K562 (cell line): Measurements from ENCODE around the gene EPHX1. TPM values are rescaled to one million over a fixed set of nuclear protein-coding genes. Genes with fewer than 3 reads are reported as not detected.

Experiments
- ATAC-seq: fragments of 200-7000 bp; cut with Tn5 transposase; 3 replicates; pipeline ENCODE4 v1.9.1; 2020; ENCODE audit warnings: moderate library complexity
- BruUV-seq: library from RNA; stranded (reverse); fragments of 400-500 nt; replicated peaks from 2 replicates; lab custom pipeline; 2021; lab: Mats Ljungman, UMichigan
- CTCF ChIA-PET: fragments of 300-600 bp; formaldehyde crosslinking; extraction: SDS; loops from one replicate; lab custom pipeline; 2021; ENCODE audit warnings: low intra/inter-chr PET ratio; lab: Yijun Ruan, JAX
- POLR2A ChIA-PET: fragments of 300-600, 350-650 bp; sonication (Branson Sonifier 250); formaldehyde crosslinking; extraction: SDS; loops from one replicate; lab custom pipeline; 2021; ENCODE audit warnings: antibody characterized with exemption, inconsistent platforms; lab: Yijun Ruan, JAX
- DNase-seq, 4 experiments: peaks; one replicate each; pipeline versions ENCODE4 v3.0.0 to v3.0.0-alpha.2; 2011 to 2018; ENCODE audit warnings: low spot score in 3 of 4, mixed read lengths in 3 of 4; ENCODE audit errors: extremely low read depth in 1 of 4
- FAIRE-seq: peaks from 2 replicates; lab custom pipeline; 2011; peaks lifted over from hg19 to GRCh38; lab: Jason Lieb, UNC
- H2AFZ ChIP-seq: 2 replicates; pipeline ENCODE4 v1.6.0; 2011; ENCODE audit warnings: low read depth, low read length, control low read depth, inconsistent platforms
- H3K27ac ChIP-seq: fragments of 200-600 bp; 3 replicates; pipeline ENCODE4 v1.8.0; 2011; ENCODE audit warnings: low read depth, mild to moderate bottlenecking, control low read depth, inconsistent platforms, low read length, moderate library complexity, mixed read lengths; ENCODE audit errors: extremely low read depth
- H3K27me3 ChIP-seq, 2 experiments: fragments of 300-600 bp in 1 of 2; 2 replicates in 1 of 2; 3 replicates in 1 of 2; pipeline versions ENCODE4 v1.6.0 to v1.8.0; 2011; ENCODE audit warnings: inconsistent platforms in 2 of 2, low read length in 2 of 2, mild to moderate bottlenecking in 1 of 2, mixed read lengths in 1 of 2, moderate library complexity in 1 of 2; ENCODE audit not compliant: control insufficient read depth in 2 of 2, insufficient read depth in 2 of 2
- H3K36me3 ChIP-seq: fragments of 300-600 bp; 3 replicates; pipeline ENCODE4 v1.8.0; 2011; ENCODE audit warnings: mild to moderate bottlenecking, low read length, inconsistent platforms; ENCODE audit not compliant: control insufficient read depth, insufficient read depth
- H3K4me1 ChIP-seq, 2 experiments: fragments of 200-600 bp in 1 of 2; replicated peaks in 1 of 2; 2 replicates in 1 of 2; 3 replicates in 1 of 2; pipeline versions ENCODE4 v1.5.1 to v1.8.0; 2011; ENCODE audit warnings: inconsistent platforms in 2 of 2, low read length in 2 of 2, mild to moderate bottlenecking in 1 of 2, mixed read lengths in 1 of 2, moderate library complexity in 1 of 2; ENCODE audit not compliant: control insufficient read depth in 2 of 2, insufficient read depth in 2 of 2
- H3K4me2 ChIP-seq: 2 replicates; pipeline ENCODE4 v1.6.1; 2011; ENCODE audit warnings: low read length, control low read depth, inconsistent platforms, mixed read lengths; ENCODE audit not compliant: insufficient read depth
- H3K4me3 ChIP-seq: fragments of 200-600 bp; sonication (generic), shearing (Covaris generic); 2 replicates; pipeline ENCODE4 v1.5.1; 2016; ENCODE audit warnings: control low read depth, inconsistent platforms
- H3K79me2 ChIP-seq: fragments of 200-600 bp; 3 replicates; pipeline ENCODE4 v1.8.0; 2011; ENCODE audit warnings: low read length, inconsistent platforms; ENCODE audit not compliant: control insufficient read depth, insufficient read depth
- H3K9ac ChIP-seq, 2 experiments: 2 replicates each; pipeline versions ENCODE4 v1.6.0 to v1.6.1; 2011; ENCODE audit warnings: low read depth in 2 of 2, low read length in 2 of 2, control low read depth in 1 of 2, inconsistent platforms in 1 of 2, mild to moderate bottlenecking in 1 of 2, mixed read lengths in 1 of 2; ENCODE audit not compliant: insufficient read depth in 1 of 2
- H3K9me1 ChIP-seq: one replicate; pipeline ENCODE4 v1.6.0; 2011; ENCODE audit warnings: inconsistent platforms, mild to moderate bottlenecking, low read length, moderate library complexity; ENCODE audit not compliant: control insufficient read depth, insufficient read depth
- H3K9me3 ChIP-seq: replicated peaks from 2 replicates; pipeline ENCODE4 v1.5.1; 2011; ENCODE audit warnings: low read depth, low read length, inconsistent platforms; ENCODE audit not compliant: control insufficient read depth, insufficient read depth
- H4K20me1 ChIP-seq: replicated peaks from 2 replicates; pipeline ENCODE4 v1.6.1; 2011; ENCODE audit warnings: low read length, inconsistent platforms, mixed read lengths; ENCODE audit not compliant: control insufficient read depth, insufficient read depth
- ASH1L ChIP-seq: fragments of 450-650 bp; IDR thresholded peaks from 2 replicates; pipeline ENCODE4 v1.6.1; 2018; ENCODE audit warnings: borderline replicate concordance, mild to moderate bottlenecking, low read depth; ENCODE audit not compliant: partially characterized antibody
- BMI1 ChIP-seq: fragments of 150-350 bp; IDR thresholded peaks from 2 replicates; pipeline ENCODE4 v1.6.1; 2014; ENCODE audit warnings: low read length
- ELF4 ChIP-seq: fragments of 450-650 bp; formaldehyde crosslinking; IDR thresholded peaks from 2 replicates; pipeline ENCODE4 v1.4.0; 2022; ENCODE audit warnings: missing genetic modification characterization
- ESRRA ChIP-seq: fragments of 450-650 bp; IDR thresholded peaks from 2 replicates; pipeline ENCODE4 v1.6.1; 2014; ENCODE audit warnings: low read depth, mild to moderate bottlenecking, moderate library complexity, borderline replicate concordance
- GABPB1 ChIP-seq: sonication (generic); formaldehyde crosslinking; IDR thresholded peaks from 2 replicates; pipeline ENCODE4 v1.8.0; 2022; ENCODE audit warnings: mild to moderate bottlenecking, missing genetic modification reagents
- MXI1 ChIP-seq: IDR thresholded peaks from 2 replicates; pipeline ENCODE4 v1.6.1; 2011; ENCODE audit warnings: low read depth, mild to moderate bottlenecking, improper control_type of control experiment, low read length
- NCOA4 ChIP-seq: fragments of 450-650 bp; IDR thresholded peaks from 2 replicates; pipeline ENCODE4 v1.6.1; 2018; ENCODE audit warnings: mild to moderate bottlenecking; ENCODE audit not compliant: partially characterized antibody
- NFIC ChIP-seq: fragments of 450-650 bp; IDR thresholded peaks from 2 replicates; pipeline ENCODE4 v1.6.1; 2017; ENCODE audit warnings: mild to moderate bottlenecking, inconsistent platforms
- NFYB ChIP-seq: IDR thresholded peaks from 2 replicates; pipeline ENCODE4 v1.6.1; 2011; ENCODE audit warnings: mild to moderate bottlenecking, moderate library complexity; ENCODE audit not compliant: insufficient read length; ENCODE audit errors: extremely low read depth
- POLR2G ChIP-seq: fragments of 200-400 bp; formaldehyde crosslinking; IDR thresholded peaks from 2 replicates; pipeline ENCODE4 v1.6.1; 2017; ENCODE audit warnings: low read depth, mild to moderate bottlenecking, antibody characterized with exemption, low read length, moderate library complexity
- RBM15 ChIP-seq: fragments of 200-400 bp; formaldehyde crosslinking; IDR thresholded peaks from 2 replicates; pipeline ENCODE4 v1.6.1; 2018; ENCODE audit warnings: mild to moderate bottlenecking, low read length, moderate library complexity; ENCODE audit not compliant: insufficient read depth
- SLC30A9 ChIP-seq: fragments of 250-450 bp; sonication (Bioruptor Pico); IDR thresholded peaks from 2 replicates; pipeline ENCODE4 v1.8.0; 2022; ENCODE audit warnings: mild to moderate bottlenecking, moderate library complexity
- SMAD3 ChIP-seq: fragments of 450-650 bp; formaldehyde crosslinking; conservative IDR thresholded peaks from 2 replicates; pipeline ENCODE4 v1.4.0; 2020; ENCODE audit warnings: mild to moderate bottlenecking
- ZC3H8 ChIP-seq: fragments of 450-650 bp; IDR thresholded peaks from 2 replicates; pipeline ENCODE4 v1.6.1; 2017
- ZNF239 ChIP-seq: fragments of 250-450 bp; sonication (Bioruptor Pico); IDR thresholded peaks from 2 replicates; pipeline ENCODE4 v1.4.0; 2020; ENCODE audit warnings: mild to moderate bottlenecking
- ZNF766 ChIP-seq: fragments of 200-800 bp; sonication (Bioruptor generic); conservative IDR thresholded peaks from 2 replicates; pipeline ENCODE4 v1.6.1; 2016; ENCODE audit warnings: missing genetic modification characterization, missing compliant biosample characterization
- WGBS: fragments of 100-300 bp; shearing (Covaris generic); methylation state at CpG from one replicate; pipeline ENCODE4 v1.1.6; 2016; ENCODE audit warnings: low coverage, mixed read lengths; ENCODE audit not compliant: insufficient coverage; ENCODE audit errors: missing lambda C conversion rate; 5-methylcytosine and 5-hydroxymethylcytosine counted together
- in situ Hi-C: fragments of 300-500 bp; cut with MboI; formaldehyde crosslinking; loops from 4 replicates; pipeline ENCODE4 v1.15.0; 2018; ENCODE audit warnings: inconsistent platforms, mixed read lengths
- intact Hi-C: fragments of 100-400 bp; cut with micrococcal nuclease; formaldehyde crosslinking; loops from 2 replicates; pipeline ENCODE4 v1.14.2; 2022
- polyA plus RNA-seq, 8 experiments: library from polyadenylated mRNA; depleted of rRNA in 4 of 8; stranded (reverse) in 5 of 8; unstranded in 3 of 8; fragments of >200 nt; fragmentation: Nextera tagmentation in 2 of 8; fragmentation: Illumina TruSeq in 1 of 8; extraction: Ambion mirVana in 2 of 8; extraction: Trizol in 1 of 8; gene quantifications; 2 replicates each; pipeline versions ENCODE4 v1.2.1 to v1.2.3, GENCODE V29; 2011 to 2014; ENCODE audit warnings: inconsistent platforms in 1 of 8, missing spikeins in 1 of 8
- total RNA-seq, 7 experiments: library from RNA; depleted of rRNA in 6 of 7; stranded (reverse); fragments of >200 nt in 6 of 7; fragmentation: Illumina TruSeq in 2 of 7; extraction: Trizol in 2 of 7; gene quantifications; 2 replicates each; pipeline versions ENCODE4 v1.2.1 to v1.2.3, GENCODE V29; 2011 to 2021; ENCODE audit warnings: low replicate concordance in 1 of 7
- TF ChIP-seq, protein P1 (sequence below): fragments of 250-450 bp; sonication (Bioruptor Pico); IDR thresholded peaks from 2 replicates; pipeline ENCODE4 v1.8.0; 2022; ENCODE audit warnings: inconsistent platforms

The EPHX1 gene
- total and polyA plus RNA-seq, 9 of the 15 experiments (the other 6 are each of a cell fraction or from before 2014, with no cell fraction given) = 0.21 to 27.0 (median 6.7) TPM

DNA sequence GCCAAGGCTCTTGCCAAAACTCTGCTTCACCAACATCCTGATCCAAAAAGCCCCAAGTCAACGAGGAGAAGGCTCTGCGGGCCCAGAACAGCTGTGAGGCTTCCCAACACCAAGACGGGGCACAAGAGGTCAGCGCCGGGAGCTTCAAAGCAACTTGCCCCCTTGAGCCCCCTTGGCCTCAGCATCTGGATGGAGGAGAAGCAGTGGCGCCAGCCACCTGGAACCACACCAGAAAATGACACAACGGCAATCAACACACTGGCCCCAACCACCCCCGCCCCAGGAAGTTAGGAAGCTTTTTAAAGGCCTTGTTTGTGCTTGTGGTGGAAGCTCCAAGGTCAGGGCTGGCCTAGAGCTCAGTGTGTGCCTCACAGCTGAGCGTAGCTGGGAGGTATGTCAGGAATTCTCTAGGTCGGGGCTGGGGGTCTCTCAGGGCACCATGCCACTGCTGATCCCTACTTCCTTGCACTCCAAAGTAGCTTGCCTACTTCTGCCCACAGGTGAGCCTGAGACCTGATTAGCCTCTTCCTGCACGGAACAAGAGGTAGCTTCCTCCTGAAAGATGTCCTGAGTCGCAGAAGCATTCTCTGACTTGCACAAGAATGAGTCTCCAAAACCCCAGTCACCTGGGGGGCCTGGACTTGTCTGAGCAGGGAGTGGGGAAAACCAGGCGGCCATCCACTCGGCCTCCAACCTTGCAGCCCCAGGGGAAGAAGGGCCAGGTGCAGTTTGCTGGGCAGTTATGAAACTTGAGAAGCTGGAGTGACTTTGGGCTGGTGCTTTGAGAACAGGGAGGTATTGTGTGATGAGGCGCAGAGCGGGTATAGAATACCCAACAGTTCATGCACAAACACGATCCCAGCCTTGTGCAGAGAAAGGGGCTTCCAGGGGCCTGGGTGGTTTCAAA, 42.0 kb upstream of the EPHX1 start:
- TF ChIP-seq ZNF766 (CRISPR knock-in tag) (no peak), ESRRA (no peak), NFIC (no peak), ZC3H8 (no peak), POLR2G (no peak), GABPB1 (CRISPR knock-in tag) (no peak), BMI1 (no peak), NCOA4 (no peak), ASH1L (no peak), SMAD3 (no peak), MXI1 (no peak), RBM15 (no peak), NFYB (no peak), SLC30A9 (CRISPR knock-in tag) (no peak), ELF4 (no peak), ZNF239 (CRISPR knock-in tag) (no peak)
- TF ChIP-seq, protein P1, sequence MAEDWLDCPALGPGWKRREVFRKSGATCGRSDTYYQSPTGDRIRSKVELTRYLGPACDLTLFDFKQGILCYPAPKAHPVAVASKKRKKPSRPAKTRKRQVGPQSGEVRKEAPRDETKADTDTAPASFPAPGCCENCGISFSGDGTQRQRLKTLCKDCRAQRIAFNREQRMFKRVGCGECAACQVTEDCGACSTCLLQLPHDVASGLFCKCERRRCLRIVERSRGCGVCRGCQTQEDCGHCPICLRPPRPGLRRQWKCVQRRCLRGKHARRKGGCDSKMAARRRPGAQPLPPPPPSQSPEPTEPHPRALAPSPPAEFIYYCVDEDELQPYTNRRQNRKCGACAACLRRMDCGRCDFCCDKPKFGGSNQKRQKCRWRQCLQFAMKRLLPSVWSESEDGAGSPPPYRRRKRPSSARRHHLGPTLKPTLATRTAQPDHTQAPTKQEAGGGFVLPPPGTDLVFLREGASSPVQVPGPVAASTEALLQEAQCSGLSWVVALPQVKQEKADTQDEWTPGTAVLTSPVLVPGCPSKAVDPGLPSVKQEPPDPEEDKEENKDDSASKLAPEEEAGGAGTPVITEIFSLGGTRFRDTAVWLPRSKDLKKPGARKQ (CRISPR knock-in tag) = no peak
- no peaks in the 10 kb centered on the region for H4K20me1 ChIP-seq
- ATAC-seq (no peak), DNase-seq (peak in 1 of 4 experiments; percentile 17), FAIRE-seq (no peak)
- H3K27ac ChIP-seq = no peak overlapping the region
- POLR2A ChIA-PET = interaction anchor here (0.6 to 2.0 kb wide), 8 partner anchors 8 to 292 kb away, joined by 3 to 21 read pairs (median 4); partner anchors contain the start of gene SRP9
- 53% methylated on average over 16 of the region's 17 CpGs for WGBS
- peaks cover 15 to 29% of the 10 kb centered on the region in 2 experiments for H3K4me1 ChIP-seq
- H3K9ac ChIP-seq = peak overlapping the region in 1 of 2 experiments; percentile 68; a peak in 2 of 4 replicates
- no peaks in the 10 kb centered on the region for H3K9me3 ChIP-seq
- no peaks in the 10 kb centered on the region for H3K27me3 ChIP-seq
- no peaks in the 10 kb centered on the region for H3K79me2 ChIP-seq
- CTCF ChIA-PET = interaction anchor here (0.9 to 1.8 kb wide), 2 partner anchors 291 to 294 kb away, joined by 3 to 4 read pairs; no protein-coding TSS in a partner anchor
- no peak overlapping the region for H3K4me3 ChIP-seq
- in situ Hi-C loops (no loop called here), intact Hi-C loops (no loop called here)
- H2AFZ ChIP-seq = peak overlapping the region; percentile 83
- H3K36me3 ChIP-seq = no peaks in the 10 kb centered on the region
- H3K4me2 ChIP-seq = no peak overlapping the region
- H3K9me1 ChIP-seq = no peaks in the 10 kb centered on the region
- BruUV-seq = no TSS peak
